GM12892 (cell line): ENCODE data around the gene COPG1.

Experiments used
- POLR2A ChIP-seq: IDR thresholded peaks from 2 replicates; pipeline ENCODE4 v1.6.1; 2011; ENCODE audit warnings: low read depth, low read length, control low read depth
- POLR2AphosphoS5 ChIP-seq: IDR thresholded peaks from 2 replicates; pipeline ENCODE4 v1.6.1; 2011; ENCODE audit warnings: low read depth, low read length, control low read depth
- TAF1 ChIP-seq: IDR thresholded peaks from 2 replicates; pipeline ENCODE4 v1.6.1; 2011; ENCODE audit warnings: low read depth, mild to moderate bottlenecking, control low read depth, low read length, borderline replicate concordance

DNA sequence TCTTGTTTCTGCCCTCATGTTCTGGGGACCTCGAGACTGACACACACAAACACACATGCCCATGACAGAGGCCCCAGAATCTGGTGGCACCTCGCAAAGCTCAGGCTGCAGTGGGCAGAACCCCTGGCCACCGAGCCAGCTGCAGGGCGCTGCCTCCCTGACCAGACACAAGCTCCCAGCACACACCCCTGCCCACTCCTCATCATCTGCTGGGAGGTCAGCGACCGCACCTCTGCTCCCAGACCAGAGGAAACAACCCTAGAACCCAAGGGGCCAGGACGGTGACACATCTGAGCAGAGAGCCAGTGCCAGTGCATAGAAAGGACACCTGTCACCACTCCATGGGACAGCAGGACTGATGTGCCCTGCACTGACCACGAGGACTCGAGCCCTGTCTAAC, 72.5 kb downstream of the COPG1 start:
- no peak for TF ChIP-seq TAF1
- no peak for TF ChIP-seq POLR2AphosphoS5
- no peak for TF ChIP-seq POLR2A
